Adipose tissue (tissue), 3 donors: ENCODE results near the gene KBTBD4. TPM values are rescaled to one million over a fixed set of nuclear protein-coding genes. Genes with fewer than 3 reads are reported as not detected.
"Not testable (repeated sequence)": the region's sequence is repeated elsewhere in the genome, so short reads cannot be mapped to it uniquely, and the experiment has no call there.

Source experiments
- H3K27ac ChIP-seq: one replicate; pipeline ENCODE4 v1.5.1; 2013; ENCODE audit warnings: low read depth, low read length
- WGBS, 3 donors: extraction: QIAGEN DNeasy Blood & Tissue Kit; methylation state at CpG; one replicate each; pipeline ENCODE4 v1.1.7; 2013; 5-methylcytosine and 5-hydroxymethylcytosine counted together
- polyA plus RNA-seq, 3 donors: library from polyadenylated mRNA; stranded (reverse); fragments of 200-250 nt; gene quantifications; one replicate each; pipeline ENCODE4 v1.2.3, GENCODE V29; 2013
- donor health status: healthy with polysubstance abuse.
- donor health status: Bipolar disorder and iron deficiency.
- donor health status: healthy.

Gene KBTBD4
- polyA plus RNA-seq, 3 donors = 6.9 to 9.7 (median 9.1) TPM

GRCh38 chr11:47566149-47566698 is 12.5 kb downstream of the KBTBD4 start:
- WGBS, 3 donors = 23 to 28% (median 26%) methylated on average over 17 of the region's 17 CpGs
- no peak overlapping the region for H3K27ac ChIP-seq

GRCh38 chr11:47565340-47566148 is 13.2 kb downstream of the KBTBD4 start, which contains the start of gene PTPMT1:
Gene PTPMT1, plus strand, starts transcription at chr11:47565599. Its CDS starts 24 bp downstream, at chr11:47565623.
- WGBS, 3 donors = 0% methylated on average over 68 to 86 of the region's 86 CpGs
- H3K27ac ChIP-seq = peak within 1 kb of the TSS; percentile 68

GRCh38 chr11:47564933-47565339 is 13.8 kb downstream of the KBTBD4 start:
- 8 to 10% (median 9%) methylated on average over 11 of the region's 11 CpGs for WGBS, 3 donors
- peak overlapping the region; percentile 68 for H3K27ac ChIP-seq

GRCh38 chr11:47564366-47564765 is 14.4 kb downstream of the KBTBD4 start:
- 93 to 94% (median 93%) methylated on average over 10 of the region's 10 CpGs for WGBS, 3 donors
- H3K27ac ChIP-seq = not testable (repeated sequence)

GRCh38 chr11:47562393-47562792 is 16.4 kb downstream of the KBTBD4 start:
- 74 to 98% (median 91%) methylated on average over 4 of the region's 4 CpGs for WGBS, 3 donors
- not testable (repeated sequence) for H3K27ac ChIP-seq

- no peak overlapping the region for H3K27ac ChIP-seq
- WGBS, 3 donors = 60 to 83% (median 65%) methylated on average over 2 of the region's 2 CpGs
These were observed 18.3 kb downstream of the KBTBD4 start for GRCh38 chr11:47560426-47560825.

GRCh38 chr11:47558695-47559094 is 20.1 kb downstream of the KBTBD4 start:
- no peak overlapping the region for H3K27ac ChIP-seq
- 94 to 98% (median 96%) methylated on average over 1 of the region's 1 CpG for WGBS, 3 donors

GRCh38 chr11:47557004-47557403 is 21.8 kb downstream of the KBTBD4 start:
- not testable (repeated sequence) for H3K27ac ChIP-seq
- WGBS, 3 donors = 83 to 97% (median 97%) methylated on average over 11 to 12 of the region's 12 CpGs

- WGBS, 3 donors = 5 to 12% (median 8%) methylated on average over 9 of the region's 9 CpGs
- no peak overlapping the region for H3K27ac ChIP-seq
These were observed 25.4 kb downstream of the KBTBD4 start for GRCh38 chr11:47553406-47553743.

- peak within 1 kb of the TSS; percentile 34 for H3K27ac ChIP-seq
- 0 to 1% (median 0%) methylated on average over 63 to 88 of the region's 89 CpGs for WGBS, 3 donors
These were observed 26.0 kb downstream of the KBTBD4 start, which contains the start of gene CELF1 for GRCh38 chr11:47552566-47553405. Gene CELF1, minus strand, starts transcription at chr11:47553132. Its CDS starts 53,609 bp downstream, at chr11:47499523.

GRCh38 chr11:47552056-47552565 is 26.7 kb downstream of the KBTBD4 start:
- 2% methylated on average over 22 of the region's 22 CpGs for WGBS, 3 donors

GRCh38 chr11:47551086-47551485 is 27.7 kb downstream of the KBTBD4 start:
- no peak overlapping the region for H3K27ac ChIP-seq

More at GRCh38 chr11:47552056-47552565, 26.7 kb downstream of the KBTBD4 start:
- peak overlapping the region; percentile 34 for H3K27ac ChIP-seq

GRCh38 chr11:47550288-47551047 is 28.3 kb downstream of the KBTBD4 start:
- WGBS, 3 donors = 67 to 77% (median 74%) methylated on average over 10 of the region's 10 CpGs
- no peak overlapping the region for H3K27ac ChIP-seq

GRCh38 chr11:47546274-47546673 is 32.5 kb downstream of the KBTBD4 start:
- WGBS, 3 donors = 94 to 95% (median 94%) methylated on average over 7 of the region's 7 CpGs
- H3K27ac ChIP-seq = not testable (repeated sequence)

GRCh38 chr11:47545298-47545697 is 33.5 kb downstream of the KBTBD4 start:
- WGBS, 3 donors = 96 to 98% (median 96%) methylated on average over 6 of the region's 6 CpGs
- H3K27ac ChIP-seq = no peak overlapping the region

GRCh38 chr11:47541070-47541469 is 37.7 kb downstream of the KBTBD4 start:
- WGBS, 3 donors = 91 to 98% (median 94%) methylated on average over 2 of the region's 2 CpGs
- no peak overlapping the region for H3K27ac ChIP-seq

- 18 to 60% (median 54%) methylated on average over 2 of the region's 2 CpGs for WGBS, 3 donors
- H3K27ac ChIP-seq = no peak overlapping the region
These were observed 39.1 kb downstream of the KBTBD4 start for GRCh38 chr11:47539681-47540039.
